ENCODE data around the gene BECN2.

- TF ChIP-seq CTCF (IDR thresholded peaks at IDR 0.05), result no peak
- TF ChIP-seq POLR2A (IDR thresholded peaks at IDR 0.05), result no peak
Observed at GRCh38 chr1:241944300-241944699, 13.3 kb upstream of the BECN2 start.
